RCC 7860 (cell line): Measurements from ENCODE around the gene TMEM186.
"Not testable (repeated sequence)": the region's sequence is repeated elsewhere in the genome, so short reads cannot be mapped to it uniquely, and the experiment has no call there.

ENCODE experiments used
- DNase-seq: peaks from one replicate; pipeline ENCODE4 v3.0.0-alpha.2; 2015; ENCODE audit warnings: low spot score
- FAIRE-seq: peaks from 2 replicates; lab custom pipeline; 2012; peaks lifted over from hg19 to GRCh38; lab: Jason Lieb, UNC

Gene TMEM186

GRCh38 chr16:8814095-8814806 is 16.8 kb upstream of the TMEM186 start:
- FAIRE-seq, result no peak
- no peak for DNase-seq

GRCh38 chr16:8812162-8812843 is 14.9 kb upstream of the TMEM186 start:
- FAIRE-seq (no peak), DNase-seq (no peak)

- FAIRE-seq, result no peak
- DNase-seq, result no peak
These were observed 11.3 kb upstream of the TMEM186 start for GRCh38 chr16:8808613-8809353.

- DNase-seq, result no peak
- FAIRE-seq, result no peak
These were observed 10.6 kb upstream of the TMEM186 start for GRCh38 chr16:8808009-8808408.

GRCh38 chr16:8807189-8807588 is 9.8 kb upstream of the TMEM186 start:
- DNase-seq (no peak), FAIRE-seq (no peak)

- DNase-seq (no peak), FAIRE-seq (no peak)
These were observed 9.0 kb upstream of the TMEM186 start for GRCh38 chr16:8806272-8806983.

GRCh38 chr16:8804313-8804712 is 6.9 kb upstream of the TMEM186 start:
- DNase-seq, result no peak
- no peak for FAIRE-seq

- not testable (repeated sequence) for FAIRE-seq, DNase-seq
These were observed 6.3 kb upstream of the TMEM186 start for GRCh38 chr16:8803733-8804132.

GRCh38 chr16:8801701-8802100 is 4.3 kb upstream of the TMEM186 start:
- DNase-seq (no peak), FAIRE-seq (no peak)

GRCh38 chr16:8798535-8799157 is 1.2 kb upstream of the TMEM186 start:
- no peak for FAIRE-seq
- DNase-seq, result no peak

- DNase-seq, result no peak
- FAIRE-seq, result no peak
These were observed 712 bp upstream of the TMEM186 start for GRCh38 chr16:8798174-8798527.

GRCh38 chr16:8796469-8797363 is 723 bp downstream of the TMEM186 start:
- FAIRE-seq, result no peak
- no peak for DNase-seq

GRCh38 chr16:8795818-8796217 is 1.6 kb downstream of the TMEM186 start:
- DNase-seq (no peak), FAIRE-seq (no peak)

- FAIRE-seq, result no peak
- no peak for DNase-seq
These were observed 2.3 kb downstream of the TMEM186 start for GRCh38 chr16:8795091-8795490.

- no peak for FAIRE-seq
- DNase-seq, result no peak
These were observed 8.8 kb downstream of the TMEM186 start for GRCh38 chr16:8788578-8789172.

- DNase-seq, FAIRE-seq: not testable (repeated sequence)
These were observed 11.1 kb downstream of the TMEM186 start for GRCh38 chr16:8786316-8786715.

GRCh38 chr16:8785408-8785807 is 12.0 kb downstream of the TMEM186 start:
- DNase-seq, result no peak
- FAIRE-seq, result no peak

- FAIRE-seq (no peak), DNase-seq (no peak)
These were observed 14.8 kb downstream of the TMEM186 start for GRCh38 chr16:8782673-8783072.

- DNase-seq (no peak), FAIRE-seq (no peak)
These were observed 15.6 kb downstream of the TMEM186 start for GRCh38 chr16:8781797-8782196.
